Activated T-cell treated with anti-CD3 and anti-CD28 coated beads, Interleukin-2, amount 50 U/mL, for 24 hours (primary cell): ENCODE results near the gene TNRC6C.
A peak's percentile ranks its signal among the peaks of the same experiment; 100 is the strongest.
"Not testable (repeated sequence)": the region's sequence is repeated elsewhere in the genome, so short reads cannot be mapped to it uniquely, and the experiment has no call there.

Experiments
- DNase-seq: peaks from one replicate; pipeline ENCODE4 v3.0.0-alpha.2; 2020
- H3K27ac Mint-ChIP-seq: 2 replicates; pipeline ENCODE4 v1.8.0; 2020; ENCODE audit warnings: mild to moderate bottlenecking, mixed read lengths
- H3K27me3 Mint-ChIP-seq: 2 replicates; pipeline ENCODE4 v1.8.0; 2020; ENCODE audit warnings: mixed read lengths
- H3K36me3 Mint-ChIP-seq: 2 replicates; pipeline ENCODE4 v1.8.0; 2020; ENCODE audit warnings: low read depth, mixed read lengths
- H3K4me1 Mint-ChIP-seq: 2 replicates; pipeline ENCODE4 v1.8.0; 2020; ENCODE audit warnings: low read depth, mixed read lengths
- H3K4me3 Mint-ChIP-seq: 2 replicates; pipeline ENCODE4 v1.8.0; 2020; ENCODE audit warnings: mild to moderate bottlenecking, moderate library complexity, mixed read lengths
- H3K9me3 Mint-ChIP-seq: 2 replicates; pipeline ENCODE4 v1.8.0; 2020; ENCODE audit warnings: mixed read lengths

Gene TNRC6C

GRCh38 chr17:78115803-78116202, 157.3 kb downstream of the TNRC6C start:
- peaks cover 62% of the 10 kb centered on the region for H3K36me3 Mint-ChIP-seq
- DNase-seq, H3K27ac Mint-ChIP-seq, H3K9me3 Mint-ChIP-seq, H3K27me3 Mint-ChIP-seq, H3K4me3 Mint-ChIP-seq: not testable (repeated sequence)
- peaks cover 51% of the 10 kb centered on the region for H3K4me1 Mint-ChIP-seq

- Mint-ChIP-seq H3K27ac (no peak overlapping the region), H3K4me3 (no peak overlapping the region), H3K9me3 (no peaks in the 10 kb centered on the region), H3K4me1 (peaks cover 57% of the 10 kb centered on the region), H3K27me3 (no peaks in the 10 kb centered on the region), H3K36me3 (peaks cover 62% of the 10 kb centered on the region)
- no peak for DNase-seq
These were observed 157.9 kb downstream of the TNRC6C start for GRCh38 chr17:78116411-78116810.

- H3K4me3 Mint-ChIP-seq = no peak overlapping the region
- H3K36me3 Mint-ChIP-seq = peaks cover 68% of the 10 kb centered on the region
- DNase-seq = no peak
- no peaks in the 10 kb centered on the region for H3K9me3 Mint-ChIP-seq
- no peaks in the 10 kb centered on the region for H3K27me3 Mint-ChIP-seq
- H3K4me1 Mint-ChIP-seq = peaks cover 66% of the 10 kb centered on the region
- H3K27ac Mint-ChIP-seq = no peak overlapping the region
These were observed 158.8 kb downstream of the TNRC6C start for GRCh38 chr17:78117027-78117981.

GRCh38 chr17:78118801-78119241, 160.3 kb downstream of the TNRC6C start:
- Mint-ChIP-seq H3K9me3 (no peaks in the 10 kb centered on the region), H3K27ac (no peak overlapping the region), H3K4me1 (peaks cover 65% of the 10 kb centered on the region), H3K4me3 (no peak overlapping the region), H3K27me3 (no peaks in the 10 kb centered on the region), H3K36me3 (peaks cover 69% of the 10 kb centered on the region)
- no peak for DNase-seq

- Mint-ChIP-seq H3K27me3 (no peaks in the 10 kb centered on the region), H3K4me1 (peaks cover 63% of the 10 kb centered on the region), H3K36me3 (peaks cover 67% of the 10 kb centered on the region), H3K27ac (peak overlapping the region; percentile 87), H3K9me3 (no peaks in the 10 kb centered on the region), H3K4me3 (no peak overlapping the region)
- no peak for DNase-seq
These were observed 162.0 kb downstream of the TNRC6C start for GRCh38 chr17:78120537-78120936.

- peak; percentile 70 for DNase-seq
- Mint-ChIP-seq H3K9me3 (no peaks in the 10 kb centered on the region), H3K4me1 (peaks cover 67% of the 10 kb centered on the region), H3K36me3 (peaks cover 67% of the 10 kb centered on the region), H3K27ac (peak overlapping the region; percentile 87), H3K4me3 (peak overlapping the region; percentile 78), H3K27me3 (no peaks in the 10 kb centered on the region)
These were observed 162.7 kb downstream of the TNRC6C start for GRCh38 chr17:78120971-78121800.

- H3K36me3 Mint-ChIP-seq = peaks cover 68% of the 10 kb centered on the region
- H3K4me1 Mint-ChIP-seq = peaks cover 72% of the 10 kb centered on the region
These were observed 163.3 kb downstream of the TNRC6C start for GRCh38 chr17:78121801-78122215.

GRCh38 chr17:78122216-78122930, 163.9 kb downstream of the TNRC6C start:
- Mint-ChIP-seq H3K9me3 (no peaks in the 10 kb centered on the region), H3K4me1 (peaks cover 73% of the 10 kb centered on the region), H3K4me3 (peak overlapping the region; percentile 78), H3K27ac (peak overlapping the region; percentile 87), H3K36me3 (peaks cover 69% of the 10 kb centered on the region), H3K27me3 (no peaks in the 10 kb centered on the region)
- peak; percentile 42 for DNase-seq

More at GRCh38 chr17:78121801-78122215, 163.3 kb downstream of the TNRC6C start:
- Mint-ChIP-seq H3K9me3 (no peaks in the 10 kb centered on the region), H3K27ac (peak overlapping the region; percentile 87), H3K4me3 (peak overlapping the region; percentile 78), H3K27me3 (no peaks in the 10 kb centered on the region)
- peak; percentile 69 for DNase-seq

GRCh38 chr17:78122931-78123249, 164.4 kb downstream of the TNRC6C start:
- peaks cover 72% of the 10 kb centered on the region for H3K36me3 Mint-ChIP-seq
- peak; percentile 44 for DNase-seq
- peak overlapping the region; percentile 45 for H3K4me3 Mint-ChIP-seq
- no peaks in the 10 kb centered on the region for H3K9me3 Mint-ChIP-seq
- H3K27me3 Mint-ChIP-seq = no peaks in the 10 kb centered on the region
- H3K27ac Mint-ChIP-seq = peak overlapping the region; percentile 73
- peaks cover 69% of the 10 kb centered on the region for H3K4me1 Mint-ChIP-seq

GRCh38 chr17:78123258-78123929, 164.9 kb downstream of the TNRC6C start:
- Mint-ChIP-seq H3K36me3 (peaks cover 69% of the 10 kb centered on the region), H3K27me3 (no peaks in the 10 kb centered on the region), H3K4me1 (peaks cover 66% of the 10 kb centered on the region), H3K27ac (peak overlapping the region; percentile 84), H3K4me3 (peak overlapping the region; percentile 61), H3K9me3 (no peaks in the 10 kb centered on the region)
- DNase-seq = no peak

- H3K27me3 Mint-ChIP-seq = no peaks in the 10 kb centered on the region
- peaks cover 67% of the 10 kb centered on the region for H3K36me3 Mint-ChIP-seq
- H3K27ac Mint-ChIP-seq = peak overlapping the region; percentile 84
- peaks cover 71% of the 10 kb centered on the region for H3K4me1 Mint-ChIP-seq
- DNase-seq = peak; percentile 65
- no peaks in the 10 kb centered on the region for H3K9me3 Mint-ChIP-seq
- peak overlapping the region; percentile 61 for H3K4me3 Mint-ChIP-seq
These were observed 165.8 kb downstream of the TNRC6C start for GRCh38 chr17:78124081-78124835.

- peak overlapping the region; percentile 89 for H3K4me3 Mint-ChIP-seq
- no peaks in the 10 kb centered on the region for H3K9me3 Mint-ChIP-seq
- H3K36me3 Mint-ChIP-seq = peaks cover 65% of the 10 kb centered on the region
- H3K4me1 Mint-ChIP-seq = peaks cover 73% of the 10 kb centered on the region
- H3K27ac Mint-ChIP-seq = peak overlapping the region; percentile 71
- DNase-seq = no peak
- no peaks in the 10 kb centered on the region for H3K27me3 Mint-ChIP-seq
These were observed 166.3 kb downstream of the TNRC6C start for GRCh38 chr17:78124836-78125137.

GRCh38 chr17:78125138-78125913, 166.8 kb downstream of the TNRC6C start:
- peak; percentile 78 for DNase-seq
- Mint-ChIP-seq H3K4me3 (peak overlapping the region; percentile 89), H3K36me3 (peaks cover 61% of the 10 kb centered on the region), H3K9me3 (no peaks in the 10 kb centered on the region), H3K27ac (peak overlapping the region; percentile 71), H3K4me1 (peaks cover 77% of the 10 kb centered on the region), H3K27me3 (no peaks in the 10 kb centered on the region)
